HG02870 (cell line): ENCODE data around the gene LSS.
"Not testable (repeated sequence)": the region's sequence is repeated elsewhere in the genome, so short reads cannot be mapped to it uniquely, and the experiment has no call there.

ENCODE experiments used
- ATAC-seq: cut with Tn5 transposase; IDR thresholded peaks from one replicate; pipeline ENCODE4 v1.9.1; 2021; ENCODE audit warnings: mild to moderate bottlenecking, moderate library complexity; ENCODE audit not compliant: unreplicated experiment

Gene LSS

DNA sequence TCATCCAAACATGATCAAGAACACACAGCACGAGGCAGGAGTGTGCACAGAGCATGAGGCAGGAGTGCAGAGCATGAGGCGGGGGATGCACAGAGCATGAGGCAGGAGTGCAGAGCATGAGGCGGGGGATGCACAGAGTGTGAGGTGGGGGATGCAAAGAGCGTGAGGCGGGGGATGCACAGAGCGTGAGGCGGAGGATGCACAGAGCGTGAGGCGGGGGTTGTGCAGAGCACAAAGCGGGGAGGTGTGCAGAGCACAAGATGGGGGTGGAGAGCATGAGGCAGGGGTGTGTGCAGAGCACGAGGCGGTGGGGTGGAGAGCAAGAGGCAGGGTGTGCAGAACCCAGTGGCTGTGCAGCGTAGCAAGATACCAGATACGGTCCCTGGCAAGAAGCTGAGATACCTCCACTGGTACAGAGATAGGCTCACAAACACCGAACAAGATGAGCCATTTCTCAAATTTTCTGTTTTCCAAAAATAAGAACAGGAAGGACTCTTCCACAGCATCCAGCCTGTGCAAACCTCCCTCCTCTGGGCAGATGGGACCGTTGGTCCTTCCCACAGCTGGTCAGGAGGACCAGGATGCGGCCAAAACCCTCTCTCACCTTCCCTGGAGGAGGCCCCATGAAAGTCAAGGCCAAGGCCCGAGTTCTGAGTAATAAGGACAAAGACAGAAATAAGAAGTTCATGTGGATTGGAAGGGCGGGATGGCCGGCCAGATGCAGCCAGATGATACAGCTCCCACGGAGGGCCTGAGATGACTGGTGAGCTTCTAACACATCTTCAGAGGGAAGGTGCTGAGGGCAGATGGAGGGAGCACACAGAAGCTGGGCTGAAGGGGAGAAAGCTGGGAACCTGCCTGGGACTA is 56.3 kb downstream of the LSS start:
- no peak for ATAC-seq

DNA sequence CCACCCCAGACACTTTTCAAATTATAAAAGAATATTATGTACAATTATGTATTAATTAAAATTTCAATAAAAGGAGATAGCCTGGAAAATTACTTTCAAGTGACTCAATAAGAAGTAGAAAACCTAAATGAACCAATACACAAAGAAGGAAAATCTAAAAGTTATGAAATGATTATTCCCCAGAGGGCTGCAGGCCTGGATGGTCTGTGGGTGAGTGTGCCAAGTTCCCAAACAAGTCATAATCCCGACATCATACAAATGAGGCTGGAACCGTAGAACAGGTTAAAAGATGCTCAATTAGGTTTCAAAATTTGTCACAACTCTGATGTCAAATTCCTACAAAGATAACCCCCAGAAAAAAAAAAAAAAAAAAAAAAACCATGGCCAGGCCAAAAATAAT is 57.0 kb downstream of the LSS start:
- no peak for ATAC-seq

DNA sequence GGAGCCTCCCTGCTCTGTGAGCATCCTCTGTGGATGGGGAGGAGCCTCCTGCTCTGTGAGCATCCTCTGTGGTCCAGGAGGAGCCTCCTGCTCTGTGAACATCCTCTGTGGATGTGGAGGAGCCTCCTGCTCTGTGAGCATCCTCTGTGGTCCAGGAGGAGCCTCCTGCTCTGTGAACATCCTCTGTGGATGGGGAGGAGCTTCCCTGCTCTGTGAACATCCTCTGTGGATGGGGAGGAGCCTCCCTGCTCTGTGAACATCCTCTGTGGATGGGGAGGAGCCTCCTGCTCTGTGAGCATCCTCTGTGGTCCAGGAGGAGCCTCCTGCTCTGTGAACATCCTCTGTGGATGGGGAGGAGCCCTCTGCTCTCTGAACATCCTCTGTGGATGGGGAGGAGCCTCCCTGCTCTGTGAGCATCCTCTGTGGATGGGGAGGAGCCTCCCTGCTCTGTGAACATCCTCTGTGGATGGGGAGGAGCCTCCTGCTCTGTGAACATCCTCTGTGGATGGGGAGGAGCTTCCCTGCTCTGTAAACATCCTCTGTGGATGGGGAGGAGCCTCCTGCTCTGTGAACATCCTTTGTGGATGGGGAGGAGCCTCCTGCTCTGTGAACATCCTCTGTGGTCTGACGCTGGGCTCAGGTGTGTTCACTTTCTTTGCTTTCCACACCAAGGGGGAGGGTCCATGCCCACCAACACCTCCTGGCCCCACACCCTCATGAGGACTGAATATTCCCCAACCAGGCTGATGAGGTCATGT is 58.0 kb downstream of the LSS start:
- ATAC-seq: not testable (repeated sequence)

DNA sequence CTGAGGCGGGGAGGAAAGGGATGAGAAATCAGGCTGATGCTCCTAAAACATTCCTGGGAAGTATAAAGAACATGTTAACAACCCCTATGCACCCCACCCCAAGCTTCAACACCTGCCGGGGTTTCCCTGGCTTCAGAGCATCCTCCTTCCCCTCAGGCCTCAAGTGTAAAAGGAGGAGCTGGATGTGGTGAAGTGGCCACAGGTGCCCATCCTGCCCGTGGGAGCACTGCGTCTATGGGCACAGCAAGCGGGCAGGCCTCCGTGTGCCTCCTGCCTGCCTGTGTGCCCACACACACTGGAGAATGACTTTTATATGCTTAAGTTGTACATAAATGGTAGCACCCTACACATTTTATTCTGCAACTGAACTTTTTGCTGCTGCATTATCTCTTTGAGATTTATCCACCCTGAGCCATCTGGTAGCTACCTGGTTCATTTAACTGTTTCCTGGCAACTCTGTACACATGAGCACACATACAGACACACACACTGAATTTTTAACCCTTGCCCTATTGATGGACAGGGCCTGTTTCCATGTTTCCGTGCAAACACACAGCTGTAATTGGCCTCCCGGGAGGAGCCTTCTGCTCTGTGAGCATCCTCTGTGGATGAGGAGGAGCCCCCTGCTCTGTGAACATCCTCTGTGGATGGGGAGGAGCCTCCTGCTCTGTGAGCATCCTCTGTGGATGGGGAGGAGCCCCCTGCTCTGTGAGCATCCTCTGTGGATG is 59.8 kb downstream of the LSS start:
- ATAC-seq: no peak

DNA sequence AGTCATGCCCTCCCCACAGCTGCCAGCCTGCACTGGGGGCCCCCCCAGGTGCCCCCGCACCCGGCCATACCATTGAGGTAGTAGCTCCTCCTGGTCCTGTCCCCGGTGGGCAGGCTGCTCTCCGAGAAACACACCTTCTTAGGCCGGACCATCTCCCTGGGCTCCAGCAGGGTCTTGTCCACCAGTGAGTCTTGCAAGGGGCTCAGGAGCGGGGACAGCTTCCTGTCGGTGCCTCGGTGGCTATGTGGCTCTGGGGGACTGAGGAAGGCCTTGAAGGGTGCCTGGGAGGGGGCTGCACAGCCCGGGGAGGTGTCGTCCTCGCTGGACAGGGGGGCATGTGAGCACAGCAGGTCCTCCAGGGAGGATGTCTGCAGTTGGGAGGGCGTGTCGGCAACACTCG is 60.3 kb downstream of the LSS start:
- no peak for ATAC-seq

DNA sequence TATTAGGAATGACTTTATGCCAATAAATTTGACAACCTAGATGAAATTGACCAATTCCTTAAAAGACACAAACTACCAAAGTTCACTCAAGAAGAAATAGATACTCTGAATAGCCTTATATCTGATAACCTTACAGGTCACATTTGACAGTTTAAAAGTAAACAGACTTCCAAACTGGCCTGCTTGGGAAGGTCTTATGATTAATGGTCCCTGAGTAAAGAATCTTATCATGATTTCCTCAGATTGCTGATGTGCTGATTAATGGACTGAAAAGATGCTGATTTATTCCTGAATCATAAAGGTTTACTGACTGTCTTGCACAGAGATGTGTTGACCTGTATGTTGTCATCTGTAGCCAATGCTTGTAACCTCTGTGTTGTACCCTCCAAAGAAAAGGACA is 63.5 kb downstream of the LSS start:
- no peak for ATAC-seq

DNA sequence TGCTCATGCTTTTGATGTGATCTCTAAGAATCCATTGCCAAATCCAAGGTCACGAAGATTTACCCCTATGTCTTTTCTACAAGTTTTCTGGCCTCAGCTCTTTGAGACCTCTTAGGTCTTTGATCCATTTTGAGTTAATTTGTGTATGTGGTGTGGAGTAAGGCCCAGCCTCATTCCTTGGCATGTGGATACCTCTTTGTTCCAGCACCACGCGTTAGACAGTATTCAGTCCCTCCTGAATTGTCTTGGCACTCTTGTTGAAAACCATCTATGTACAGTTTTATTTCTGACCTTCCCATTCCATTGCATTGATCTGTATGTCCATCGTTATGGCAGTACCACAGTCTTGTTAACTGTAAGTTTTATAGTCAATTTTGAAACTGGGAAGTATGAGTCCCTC is 65.2 kb downstream of the LSS start:
- no peak for ATAC-seq

DNA sequence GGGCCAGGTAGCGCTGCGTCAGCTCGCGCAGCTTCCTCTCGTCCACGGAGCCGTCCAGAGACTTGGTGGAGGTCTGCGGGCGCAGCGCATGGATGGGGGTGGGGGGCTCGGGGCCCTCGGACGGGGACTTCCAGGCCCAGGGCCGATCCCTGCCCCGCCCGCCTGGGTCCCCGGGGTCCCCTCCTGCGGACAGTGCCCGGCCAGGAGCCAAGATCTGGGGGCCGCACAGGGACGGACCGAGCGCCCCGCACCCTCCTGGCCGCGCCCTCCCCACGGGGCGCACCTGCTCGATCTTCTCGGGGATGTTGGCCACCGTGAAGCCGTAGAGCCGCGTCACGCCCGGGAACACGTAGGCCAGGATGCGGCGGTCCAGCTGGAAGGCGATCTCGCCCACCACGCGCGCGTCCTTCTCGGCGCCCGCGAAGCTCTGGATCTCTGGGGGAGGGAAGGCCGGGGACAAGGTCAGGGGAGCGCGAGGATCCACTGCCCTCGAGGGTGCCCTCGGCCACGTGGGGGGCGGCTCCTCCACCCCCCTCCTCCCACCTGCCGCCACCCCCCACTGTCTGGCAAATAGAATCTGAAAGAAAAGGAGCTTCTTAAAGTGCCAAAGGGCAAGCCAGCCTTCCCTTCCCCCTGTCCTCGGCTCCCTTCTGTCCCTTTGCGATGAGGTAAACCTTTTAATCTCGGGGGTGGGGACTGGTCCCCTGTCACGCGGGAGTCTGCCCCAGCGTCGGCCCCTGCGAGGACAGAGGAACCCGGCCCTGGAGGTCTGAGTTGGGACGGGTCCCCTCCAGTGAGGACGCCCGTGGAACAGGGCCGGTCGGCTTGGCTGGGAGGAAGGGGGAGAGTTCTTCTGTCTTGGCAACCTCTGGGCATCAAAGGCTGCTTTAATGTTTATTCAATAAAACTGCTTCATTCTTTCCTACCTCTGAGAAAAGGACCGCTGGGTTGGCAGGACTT is 66.7 kb downstream of the LSS start:
- ATAC-seq: no peak

DNA sequence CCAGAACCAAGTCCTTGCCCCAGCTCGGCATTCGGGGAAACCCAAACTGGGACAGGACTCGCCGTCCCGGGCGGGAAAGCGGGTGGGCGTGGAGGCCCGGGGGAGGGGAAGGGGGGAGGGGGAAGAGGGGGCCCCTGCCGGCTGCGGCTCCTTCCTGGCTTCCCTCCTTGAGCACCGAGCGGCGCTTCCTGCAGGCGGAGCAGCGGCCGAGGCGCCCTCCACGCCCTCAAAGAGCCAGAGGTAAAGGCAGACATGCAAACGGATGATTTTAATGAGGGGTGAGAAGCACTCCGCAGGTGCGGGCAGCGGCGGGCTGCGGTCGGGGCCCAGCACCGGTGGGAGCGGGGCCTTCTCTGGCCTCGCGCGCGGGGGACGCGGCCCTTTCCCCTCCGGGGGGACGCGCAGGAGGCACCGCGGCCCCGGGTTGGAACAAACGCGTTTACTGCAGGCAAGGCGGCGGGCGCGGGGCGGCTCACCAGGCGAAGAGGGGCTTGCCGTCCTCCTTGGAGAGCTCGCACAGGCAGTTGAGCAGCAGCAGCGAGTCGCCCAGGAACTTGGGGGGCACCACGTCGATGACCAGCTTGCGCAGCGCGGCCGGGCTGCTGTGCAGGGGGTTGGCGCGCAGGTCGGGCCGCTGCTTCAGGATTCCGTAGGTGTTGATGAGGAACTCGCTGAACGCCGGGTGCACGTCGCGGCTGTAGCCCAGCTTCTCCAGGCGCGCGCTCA is 67.5 kb downstream of the LSS start:
- no peak for ATAC-seq

DNA sequence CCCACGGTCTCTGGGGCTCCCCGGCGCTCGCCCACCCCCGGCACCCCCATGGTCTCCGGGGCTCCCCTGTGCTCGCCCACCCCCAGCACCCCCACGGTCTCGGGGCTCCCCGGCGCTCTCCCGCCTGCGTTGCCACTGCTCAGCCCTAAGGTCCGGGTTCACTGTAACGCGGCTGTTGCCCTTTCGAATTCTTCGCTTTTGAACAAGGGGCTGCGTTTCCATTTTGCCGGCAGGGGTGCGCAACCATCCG is 68.0 kb downstream of the LSS start:
- no peak for ATAC-seq

DNA sequence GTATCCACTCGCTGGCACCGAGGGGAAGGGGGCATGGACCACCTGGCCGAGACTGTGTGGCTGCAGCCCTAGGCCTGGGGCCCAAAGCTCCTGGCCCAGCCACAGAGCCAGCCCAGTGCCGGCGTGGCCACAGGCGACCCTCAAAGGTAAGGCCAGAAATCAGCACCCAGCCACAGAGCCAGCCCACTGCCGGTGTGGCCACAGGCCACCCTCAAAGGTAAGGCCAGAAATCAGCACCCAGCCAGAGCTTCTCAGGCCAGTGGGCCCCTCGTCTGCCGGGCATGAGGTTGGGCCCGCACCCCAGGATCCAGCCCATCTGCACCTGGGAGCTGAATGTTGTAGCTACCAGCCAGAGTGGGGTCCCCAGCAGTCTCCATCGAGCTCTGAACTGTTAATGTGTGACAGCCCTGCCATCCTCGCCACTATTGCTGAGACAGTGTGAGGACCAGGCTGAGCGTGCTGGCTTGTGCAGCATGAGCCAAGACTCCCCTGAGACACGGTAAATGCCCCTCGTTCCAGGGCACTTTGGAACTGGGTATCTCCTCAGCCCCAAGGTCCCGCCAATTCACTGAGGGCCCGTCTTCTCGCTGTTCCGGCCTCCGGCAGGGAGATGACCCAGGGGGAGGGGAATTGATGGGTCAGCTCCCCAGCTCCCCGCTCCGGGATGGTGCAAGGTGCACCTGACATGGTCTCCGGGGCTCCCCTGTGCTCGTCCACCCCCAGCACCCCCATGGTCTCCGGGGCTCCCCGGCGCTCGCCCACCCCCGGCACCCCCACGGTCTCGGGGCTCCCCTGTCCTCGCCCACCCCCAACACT is 68.5 kb downstream of the LSS start:
- no peak for ATAC-seq

DNA sequence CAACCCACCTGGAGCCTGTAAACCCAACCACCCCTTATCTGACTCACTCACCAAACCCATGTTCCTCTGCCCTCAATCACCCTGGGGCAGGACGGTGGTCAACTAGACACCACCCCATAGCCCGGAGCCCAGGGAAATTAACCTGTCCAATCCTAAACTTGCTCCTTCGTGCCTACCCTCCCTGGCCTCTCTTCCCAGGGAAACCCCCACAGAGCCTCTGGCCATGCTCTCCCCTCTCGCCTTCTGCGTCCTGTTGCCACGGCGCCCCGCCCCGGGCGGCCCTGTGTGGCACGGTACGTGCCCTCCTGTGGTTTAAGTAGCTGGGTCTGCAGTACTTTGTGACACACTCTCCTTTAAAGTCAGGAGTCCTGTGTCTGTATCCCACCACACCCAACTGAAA is 69.2 kb downstream of the LSS start:
- ATAC-seq: no peak

DNA sequence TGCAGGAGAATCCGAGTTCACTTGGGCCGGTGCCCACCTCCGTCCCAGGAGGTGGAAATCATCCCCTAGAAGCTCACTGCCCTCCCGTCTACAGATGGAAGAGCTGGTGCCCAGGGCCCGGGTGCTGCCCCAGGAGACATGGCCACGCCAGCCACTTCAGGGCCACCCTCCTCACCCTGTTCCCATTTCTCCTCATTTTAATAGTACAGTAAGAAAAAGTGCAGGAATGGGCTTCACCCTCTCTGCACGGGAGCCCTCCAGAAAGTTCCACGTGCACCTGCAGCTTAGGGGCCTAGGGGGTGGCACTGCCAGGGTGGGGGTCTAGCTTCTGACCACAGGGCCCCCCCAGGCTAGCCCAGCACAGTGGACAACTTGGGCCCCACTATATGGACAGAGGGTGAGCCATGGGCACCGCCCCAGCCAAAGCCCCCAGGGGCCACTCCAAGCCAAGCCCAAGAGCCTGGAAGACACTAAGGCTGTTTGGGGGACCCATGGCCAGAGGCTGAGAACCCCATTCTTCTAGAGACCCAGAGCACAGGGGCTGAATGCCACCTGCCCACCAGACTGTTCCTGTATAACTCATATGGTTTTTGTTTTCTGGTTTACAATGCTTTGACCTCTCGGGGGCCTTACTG is 69.8 kb downstream of the LSS start:
- no peak for ATAC-seq

DNA sequence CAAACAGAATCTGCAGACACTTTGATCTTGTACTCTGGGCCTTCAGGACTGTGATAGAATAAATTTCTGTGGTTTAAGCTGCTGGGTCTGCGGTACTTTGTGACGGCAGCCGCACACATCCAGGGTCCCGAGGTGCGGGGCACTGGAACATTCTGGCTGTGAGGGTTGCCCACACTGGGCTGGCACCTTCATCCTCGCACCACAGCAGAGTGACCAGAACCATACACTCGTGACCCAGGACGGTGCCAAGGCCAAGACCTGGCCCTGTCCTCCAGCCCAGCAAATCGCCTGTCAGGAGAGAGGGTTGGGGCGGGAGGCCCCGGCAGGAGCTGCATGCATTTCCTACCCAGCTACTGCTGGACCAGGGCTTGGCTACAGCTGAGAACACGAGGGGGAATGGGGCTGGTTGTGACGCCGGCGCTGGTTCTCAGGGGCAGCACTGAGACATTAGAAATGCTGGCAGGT is 70.6 kb downstream of the LSS start:
- no peak for ATAC-seq

DNA sequence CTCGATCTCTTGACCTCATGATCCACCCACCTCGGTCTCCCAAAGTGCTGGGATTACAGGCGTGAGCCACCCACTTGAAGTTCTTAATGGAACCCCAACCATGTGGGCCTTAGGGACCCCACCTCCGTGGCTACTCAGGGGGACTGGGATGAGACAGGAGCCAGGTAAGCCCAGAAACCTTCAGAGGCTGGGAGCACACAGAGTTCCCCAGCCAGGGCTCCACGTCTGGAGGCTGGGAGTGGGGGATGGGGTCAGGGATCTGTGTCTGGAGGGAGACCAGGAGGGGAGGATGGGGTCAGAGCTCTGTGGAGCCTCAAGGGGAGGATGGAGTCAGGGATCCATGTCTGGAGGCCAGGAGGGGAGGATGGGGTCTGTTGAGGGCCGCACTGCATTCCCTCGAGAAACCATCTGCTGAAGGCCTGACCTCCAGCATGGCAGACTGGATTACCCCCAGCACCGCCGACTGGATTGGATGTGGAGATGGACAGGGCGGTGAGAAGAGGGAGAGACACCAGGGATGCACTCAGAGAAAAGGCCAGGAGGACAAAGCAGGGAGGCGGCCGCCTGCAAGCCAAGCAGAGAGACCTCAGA is 71.1 kb downstream of the LSS start:
- ATAC-seq: no peak

DNA sequence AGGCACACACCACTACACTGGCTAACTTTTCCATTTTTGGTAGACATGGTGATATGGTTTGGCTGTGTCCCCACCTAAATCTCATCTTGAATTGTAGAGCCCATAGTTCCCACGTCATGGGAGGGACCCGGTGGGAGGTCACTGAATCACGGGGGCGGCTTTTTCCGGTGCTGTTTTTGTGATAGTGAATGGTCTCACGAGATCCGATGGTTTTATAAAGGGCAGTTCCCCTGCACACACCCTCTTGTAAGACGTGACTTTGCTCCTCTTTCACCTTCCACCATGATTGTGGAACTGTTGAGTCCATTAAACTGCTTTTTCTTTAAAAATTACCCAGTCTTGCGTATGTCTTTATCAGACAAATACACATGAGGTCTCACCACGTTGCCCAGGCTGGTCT is 71.9 kb downstream of the LSS start:
- ATAC-seq: no peak

DNA sequence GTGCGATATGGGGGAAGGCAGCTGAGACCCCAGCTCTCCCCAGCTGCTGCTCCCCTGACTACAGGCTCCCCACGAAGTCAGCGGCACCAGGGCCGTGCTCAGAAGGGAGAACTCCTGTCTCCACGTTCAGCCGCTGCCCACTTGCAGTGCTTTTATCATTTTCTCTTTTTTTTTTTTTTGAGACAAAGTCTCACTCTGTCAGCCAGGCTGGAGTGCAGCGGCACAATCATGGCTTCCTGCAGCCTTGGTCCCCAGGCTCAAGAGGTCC is 72.3 kb downstream of the LSS start:
- no peak for ATAC-seq

DNA sequence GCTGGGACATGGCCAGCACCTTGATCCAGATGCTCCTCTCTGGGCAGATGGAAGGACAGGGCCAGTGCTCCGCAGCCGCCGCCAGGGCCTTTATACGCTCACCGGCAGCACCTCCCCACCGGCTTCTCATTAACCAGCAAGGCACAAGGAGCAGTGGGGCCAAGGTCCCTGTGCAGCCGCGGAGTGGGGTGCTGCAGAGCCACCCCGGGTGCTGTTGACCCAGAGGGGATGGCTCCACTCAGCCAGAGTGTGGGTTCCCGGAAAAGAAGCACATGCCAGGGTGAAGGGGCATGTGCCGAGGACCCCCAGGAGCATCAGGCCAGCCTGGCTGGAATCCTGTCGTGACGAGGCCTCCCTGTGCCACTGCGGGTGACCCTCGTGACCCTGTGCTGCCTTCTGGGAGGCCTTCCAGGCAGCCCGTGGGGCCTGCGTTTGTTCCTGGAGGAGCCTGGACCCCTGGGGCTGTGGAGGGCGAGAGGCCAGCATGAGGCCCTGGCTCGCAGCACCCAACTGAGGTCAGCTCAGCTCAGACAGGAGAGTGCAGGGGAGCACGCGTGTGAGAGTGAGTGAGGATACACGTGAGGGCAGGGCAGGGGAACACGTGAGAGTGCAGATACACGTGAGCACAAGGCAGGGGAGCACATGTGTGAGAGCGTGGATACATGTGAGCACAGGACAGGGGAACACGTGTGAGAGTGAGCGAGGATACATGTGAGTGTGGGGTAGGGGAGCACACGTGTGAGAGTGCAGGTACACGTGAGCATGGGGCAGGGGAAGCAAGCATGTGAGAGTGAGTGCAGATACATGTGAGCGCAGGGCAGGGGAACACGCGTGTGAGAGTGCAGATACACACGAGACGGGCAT is 72.8 kb downstream of the LSS start, which contains the start of gene FTCD:
TSS of gene FTCD (minus strand) at position 66 of the 864 bp plus-strand sequence. CDS start at position 10, 56 bp downstream.
- ATAC-seq: no peak
